Prostate gland (tissue), 2 donors: ENCODE measurements around the gene ZNF281. TPM values are rescaled to one million over a fixed set of nuclear protein-coding genes. Genes with fewer than 3 reads are reported as not detected.

Source experiments
- DNase-seq: peaks from one replicate; pipeline ENCODE4 v3.0.0-alpha.2; 2019; ENCODE audit warnings: low spot score
- H3K27ac ChIP-seq, 2 donors: fragments of 200-600 bp; sonication (generic); 2 replicates each; pipeline ENCODE4 v1.5.1; 2017 to 2019
- H3K27me3 ChIP-seq: fragments of 200-600 bp; sonication (generic); replicated peaks from 2 replicates; pipeline ENCODE4 v1.5.1; 2019; ENCODE audit not compliant: insufficient read depth
- H3K36me3 ChIP-seq, 2 donors: fragments of 200-600 bp; sonication (generic); 1 replicate in 1 of 2; 2 replicates in 1 of 2; pipeline versions ENCODE4 v1.5.1 to v1.8.1; 2017 to 2019
- H3K4me1 ChIP-seq: fragments of 200-600 bp; sonication (generic); replicated peaks from 2 replicates; pipeline ENCODE4 v1.5.1; 2019
- H3K4me3 ChIP-seq, 2 donors: fragments of 200-600 bp; sonication (generic); 2 replicates each; pipeline ENCODE4 v1.5.1; 2017 to 2019
- H3K9me3 ChIP-seq: fragments of 200-600 bp; sonication (generic); 2 replicates; pipeline ENCODE4 v1.5.1; 2017
- POLR2A ChIP-seq: fragments of 450-650 bp; IDR thresholded peaks from one replicate; pipeline ENCODE4 v1.6.1; 2016; ENCODE audit warnings: antibody characterized with exemption, mild to moderate bottlenecking
- POLR2AphosphoS5 ChIP-seq: sonication (generic); formaldehyde crosslinking; IDR thresholded peaks from one replicate; pipeline ENCODE4 v1.6.1; 2017; ENCODE audit warnings: antibody characterized with exemption
- WGBS: methylation state at CpG from one replicate; pipeline ENCODE4 v1.1.5; 2018; 5-methylcytosine and 5-hydroxymethylcytosine counted together
- intact Hi-C: fragments of 100-400 bp; cut with DNase I; formaldehyde crosslinking; loops from one replicate; pipeline ENCODE4 v1.14.2; 2022
- total RNA-seq, 2 donors: library from RNA; depleted of rRNA; stranded (reverse); fragments of >200 nt; gene quantifications; one replicate each; pipeline ENCODE4 v1.1.0, GENCODE V29; 2016
- TF ChIP-seq, protein P1 (sequence below), 4 experiments: fragments of 200-600 bp in 2 of 4; fragments of 450-650 bp in 2 of 4; sonication (generic) in 2 of 4; IDR thresholded peaks; 1 replicate in 3 of 4; 2 replicates in 1 of 4; pipeline ENCODE4 v1.5.1; 2016 to 2019; ENCODE audit warnings: antibody characterized with exemption in 4 of 4, mild to moderate bottlenecking in 2 of 4, moderate library complexity in 2 of 4

The ZNF281 gene
- total RNA-seq, 2 donors from 2014 or later, result 7.5 to 12.6 TPM

DNA sequence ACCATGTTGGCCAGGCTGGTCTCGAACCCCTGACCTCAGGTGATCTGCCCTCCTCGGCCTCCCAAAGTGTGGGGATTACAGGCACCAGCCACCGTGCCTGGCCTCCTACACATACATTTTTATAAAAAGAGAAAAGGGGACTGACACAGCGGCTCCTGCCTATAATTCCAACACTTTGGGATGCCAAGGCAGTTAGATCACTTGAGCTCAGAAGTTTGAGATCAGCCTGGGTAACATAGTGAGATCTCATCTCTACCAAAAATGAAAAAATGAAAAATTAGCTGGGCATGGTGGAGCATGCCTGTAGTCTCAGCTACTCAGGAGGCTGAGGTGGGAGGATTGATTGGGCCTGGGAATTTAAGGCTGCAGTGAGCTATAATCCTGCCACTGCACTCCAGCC lies 23.4 kb downstream of the ZNF281 start:
- 87% methylated on average over 4 of the region's 4 CpGs for WGBS
- intact Hi-C loops, result no loop called here

DNA sequence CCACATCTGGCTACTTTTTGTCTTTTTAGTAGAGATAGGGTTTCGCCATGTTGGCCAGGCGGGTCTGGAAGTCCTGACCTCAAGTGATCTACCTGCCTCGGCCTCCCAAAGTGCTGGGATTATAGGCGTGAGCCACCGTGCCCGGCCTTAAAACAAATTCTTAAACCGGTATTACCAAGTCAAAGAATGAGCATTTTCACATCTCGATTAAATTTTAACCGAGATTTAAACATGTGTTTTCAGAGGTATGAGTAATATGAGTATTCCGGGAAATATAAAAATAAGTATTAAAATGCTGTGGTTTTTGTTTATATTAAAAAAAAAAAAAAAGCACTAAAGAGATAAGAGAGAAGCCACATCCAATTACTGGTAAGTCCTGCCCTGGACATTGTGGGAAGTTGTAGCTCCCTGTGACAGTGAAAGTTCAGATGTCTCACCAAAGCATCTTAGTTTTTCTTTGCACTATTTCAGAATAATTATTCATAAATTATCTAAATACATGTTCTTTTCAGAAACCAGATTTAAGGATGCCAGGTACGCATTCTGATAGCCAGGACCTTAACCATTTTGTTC lies 24.9 kb downstream of the ZNF281 start:
- intact Hi-C loops, result no loop called here
- no peak for DNase-seq
- Histone ChIP-seq H3K36me3 (no peaks in the 10 kb centered on the region), H3K27ac (no peak overlapping the region), H3K4me3 (no peak overlapping the region), H3K27me3 (no peaks in the 10 kb centered on the region), H3K4me1 (no peaks in the 10 kb centered on the region), H3K9me3 (no peaks in the 10 kb centered on the region)
- no peak for TF ChIP-seq POLR2A
- WGBS, result 95% methylated on average over 11 of the region's 11 CpGs

More for the DNA sequence above, 23.4 kb downstream of the ZNF281 start:
- DNase-seq, result no peak
- Histone ChIP-seq H3K4me3 (no peak overlapping the region), H3K36me3 (no peaks in the 10 kb centered on the region), H3K27me3 (no peaks in the 10 kb centered on the region), H3K9me3 (no peaks in the 10 kb centered on the region), H3K4me1 (no peaks in the 10 kb centered on the region), H3K27ac (no peak overlapping the region)
- TF ChIP-seq POLR2AphosphoS5, result no peak

DNA sequence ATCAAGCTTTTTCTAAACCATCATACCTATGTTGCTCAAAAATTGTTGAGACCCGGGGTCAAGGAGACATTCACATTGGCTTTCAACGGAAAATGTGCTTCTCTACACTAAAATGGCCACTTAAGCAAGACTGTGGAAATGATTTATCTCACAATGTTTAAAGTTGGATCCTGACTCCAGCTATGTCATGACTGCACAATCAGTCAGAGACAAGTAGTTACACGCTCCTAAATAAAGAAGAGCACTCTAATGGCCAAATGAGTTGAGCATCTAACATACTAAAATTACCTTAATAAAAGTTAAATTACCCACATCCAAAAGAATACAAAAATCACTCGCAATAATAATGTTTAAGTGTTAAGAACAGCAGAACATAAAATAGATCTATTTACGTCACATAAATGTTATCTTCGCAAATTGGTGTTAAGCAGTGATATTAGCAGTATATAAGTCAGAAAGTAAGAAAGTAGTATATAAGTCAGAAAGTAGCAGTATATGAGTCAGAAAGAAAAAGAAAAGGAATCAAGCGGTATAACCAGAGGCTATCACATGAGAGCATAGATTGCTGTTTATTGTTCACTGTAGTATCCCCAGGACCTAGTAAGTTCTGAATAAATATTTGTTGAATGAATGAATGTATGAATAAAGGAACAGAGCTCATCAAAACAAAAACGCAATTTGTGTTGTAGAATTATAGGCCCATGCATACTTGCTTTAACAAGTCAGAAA lies 28.4 kb downstream of the ZNF281 start:
- H3K27ac ChIP-seq, result no peak overlapping the region
- DNase-seq, result no peak
- H3K9me3 ChIP-seq, result no peaks in the 10 kb centered on the region
- H3K27me3 ChIP-seq, result no peaks in the 10 kb centered on the region
- WGBS, result 69% methylated on average over 8 of the region's 8 CpGs
- no peaks in the 10 kb centered on the region for H3K4me1 ChIP-seq
- no peak overlapping the region for H3K4me3 ChIP-seq
- intact Hi-C loops, result no loop called here
- TF ChIP-seq POLR2AphosphoS5 (no peak), POLR2A (no peak)
- TF ChIP-seq, protein P1, sequence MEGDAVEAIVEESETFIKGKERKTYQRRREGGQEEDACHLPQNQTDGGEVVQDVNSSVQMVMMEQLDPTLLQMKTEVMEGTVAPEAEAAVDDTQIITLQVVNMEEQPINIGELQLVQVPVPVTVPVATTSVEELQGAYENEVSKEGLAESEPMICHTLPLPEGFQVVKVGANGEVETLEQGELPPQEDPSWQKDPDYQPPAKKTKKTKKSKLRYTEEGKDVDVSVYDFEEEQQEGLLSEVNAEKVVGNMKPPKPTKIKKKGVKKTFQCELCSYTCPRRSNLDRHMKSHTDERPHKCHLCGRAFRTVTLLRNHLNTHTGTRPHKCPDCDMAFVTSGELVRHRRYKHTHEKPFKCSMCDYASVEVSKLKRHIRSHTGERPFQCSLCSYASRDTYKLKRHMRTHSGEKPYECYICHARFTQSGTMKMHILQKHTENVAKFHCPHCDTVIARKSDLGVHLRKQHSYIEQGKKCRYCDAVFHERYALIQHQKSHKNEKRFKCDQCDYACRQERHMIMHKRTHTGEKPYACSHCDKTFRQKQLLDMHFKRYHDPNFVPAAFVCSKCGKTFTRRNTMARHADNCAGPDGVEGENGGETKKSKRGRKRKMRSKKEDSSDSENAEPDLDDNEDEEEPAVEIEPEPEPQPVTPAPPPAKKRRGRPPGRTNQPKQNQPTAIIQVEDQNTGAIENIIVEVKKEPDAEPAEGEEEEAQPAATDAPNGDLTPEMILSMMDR (IDR thresholded peaks at IDR 0.05), result no peak
- no peaks in the 10 kb centered on the region for H3K36me3 ChIP-seq

DNA sequence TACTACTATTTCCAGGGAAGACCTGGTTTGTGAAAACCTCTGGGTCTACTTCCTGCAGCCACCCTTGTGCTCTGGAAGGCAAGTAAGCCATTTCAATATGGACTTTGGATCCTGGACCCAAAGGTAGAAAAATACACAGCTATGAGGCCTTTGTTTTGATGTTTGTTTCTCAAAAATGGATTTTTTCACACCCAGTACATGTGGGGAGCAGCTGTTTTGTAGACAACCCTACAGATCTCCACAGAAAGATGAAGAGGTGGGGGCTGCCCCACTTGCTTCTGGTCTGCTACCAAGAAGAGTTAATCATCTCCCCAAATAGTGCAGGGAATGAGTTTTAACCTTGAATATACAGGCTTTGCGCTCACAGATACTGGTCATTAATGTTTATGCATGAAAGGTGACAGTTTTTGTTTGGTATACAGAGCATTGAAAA lies 29.2 kb downstream of the ZNF281 start:
- Histone ChIP-seq H3K9me3 (no peaks in the 10 kb centered on the region), H3K27ac (no peak overlapping the region), H3K4me3 (no peak overlapping the region), H3K4me1 (no peaks in the 10 kb centered on the region), H3K27me3 (no peaks in the 10 kb centered on the region), H3K36me3 (no peaks in the 10 kb centered on the region)
- no peak for DNase-seq
- WGBS, result 96% methylated on average over 1 of the region's 1 CpG
- intact Hi-C loops, result no loop called here
- no peak for TF ChIP-seq POLR2A
- TF ChIP-seq POLR2AphosphoS5, result no peak
- TF ChIP-seq, protein P1 (IDR thresholded peaks at IDR 0.05), result no peak

DNA sequence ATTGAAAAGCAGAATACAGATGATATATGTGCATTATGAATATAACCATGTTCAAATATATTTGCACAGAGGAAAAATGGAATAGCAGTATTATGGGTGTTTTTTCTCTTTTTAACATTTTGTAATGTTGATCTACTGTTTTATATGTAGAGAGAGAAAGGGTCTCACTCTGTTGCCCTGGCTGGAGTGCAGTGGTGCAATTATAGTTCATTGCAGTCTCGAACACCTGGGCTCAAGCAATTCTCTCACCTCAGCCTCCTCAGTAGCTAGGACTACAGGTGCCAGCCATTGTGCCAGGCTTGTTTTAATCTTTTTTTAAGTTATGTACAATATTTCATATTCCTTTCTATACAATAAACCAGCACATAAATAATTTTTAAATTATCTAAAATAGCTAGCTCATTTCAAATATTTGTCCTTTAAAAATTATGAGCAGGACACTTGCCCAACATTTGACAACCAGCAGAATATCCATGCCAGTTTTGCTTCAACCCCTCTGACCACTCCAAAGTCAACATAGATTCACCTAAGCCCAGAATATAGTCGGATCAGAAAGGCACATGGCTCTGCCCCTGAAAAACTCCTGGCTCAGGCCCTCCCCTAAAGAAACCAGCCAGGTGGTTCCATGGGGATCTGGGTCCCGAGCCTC lies 29.8 kb downstream of the ZNF281 start:
- H3K27ac ChIP-seq, result no peak overlapping the region
- TF ChIP-seq POLR2A (no peak), POLR2AphosphoS5 (no peak)
- TF ChIP-seq, protein P1 (IDR thresholded peaks at IDR 0.05), result no peak
- no peaks in the 10 kb centered on the region for H3K9me3 ChIP-seq
- DNase-seq, result no peak
- no peaks in the 10 kb centered on the region for H3K27me3 ChIP-seq
- intact Hi-C loops, result no loop called here
- WGBS, result 83% methylated on average over 3 of the region's 3 CpGs
- H3K4me3 ChIP-seq, result no peak overlapping the region
- H3K4me1 ChIP-seq, result no peaks in the 10 kb centered on the region
- no peaks in the 10 kb centered on the region for H3K36me3 ChIP-seq
